Karpas-422 (cell line): ENCODE data around the gene ZNF804A. TPM values are rescaled to one million over a fixed set of nuclear protein-coding genes. Genes with fewer than 3 reads are reported as not detected.

Experiments
- DNase-seq: peaks from one replicate; pipeline ENCODE4 v3.0.0-alpha.2; 2015
- H2AFZ ChIP-seq: fragments of 200-600 bp; sonication (generic); 2 replicates; pipeline ENCODE4 v1.6.1; 2014; ENCODE audit warnings: antibody characterized with exemption, low read length, mixed read lengths
- H3K27ac ChIP-seq: fragments of 200-600 bp; sonication (generic); 2 replicates; pipeline ENCODE4 v1.5.1; 2014; ENCODE audit warnings: mild to moderate bottlenecking, low read length, moderate library complexity
- H3K27me3 ChIP-seq: fragments of 200-600 bp; sonication (generic); 2 replicates; pipeline ENCODE4 v1.6.1; 2014; ENCODE audit warnings: low read length, mixed read lengths
- H3K36me3 ChIP-seq: fragments of 200-600 bp; sonication (generic); 2 replicates; pipeline ENCODE4 v1.6.1; 2014; ENCODE audit warnings: low read length, mixed read lengths; ENCODE audit not compliant: insufficient read depth
- H3K4me1 ChIP-seq: fragments of 200-600 bp; sonication (generic); 2 replicates; pipeline ENCODE4 v1.6.1; 2014; ENCODE audit warnings: mild to moderate bottlenecking, low read length, mixed read lengths
- H3K4me2 ChIP-seq: fragments of 200-600 bp; sonication (generic); 2 replicates; pipeline ENCODE4 v1.6.1; 2014; ENCODE audit warnings: low read length, low read depth, mild to moderate bottlenecking; ENCODE audit not compliant: poor library complexity, severe bottlenecking
- H3K4me3 ChIP-seq: fragments of 200-600 bp; sonication (generic); 2 replicates; pipeline ENCODE4 v1.5.1; 2014; ENCODE audit warnings: mild to moderate bottlenecking, antibody characterized with exemption, low read length, mixed read lengths
- H3K79me2 ChIP-seq: fragments of 200-600 bp; sonication (generic); 2 replicates; pipeline ENCODE4 v1.6.1; 2014; ENCODE audit warnings: mild to moderate bottlenecking, low read length, mixed read lengths
- H3K9ac ChIP-seq: fragments of 200-600 bp; sonication (generic); 2 replicates; pipeline ENCODE4 v1.6.0; 2014; ENCODE audit warnings: low read length
- H3K9me2 ChIP-seq: fragments of 200-600 bp; sonication (generic), shearing (Covaris generic); replicated peaks from 2 replicates; pipeline ENCODE4 v1.6.0; 2014; ENCODE audit warnings: mild to moderate bottlenecking, low read length, moderate library complexity; ENCODE audit not compliant: insufficient read depth
- H3K9me3 ChIP-seq: fragments of 300-700, 200-600 bp; sonication (generic); 2 replicates; pipeline ENCODE4 v1.6.1; 2014; ENCODE audit warnings: low read length, mixed read lengths
- H4K20me1 ChIP-seq: fragments of 200-600 bp; sonication (generic); 2 replicates; pipeline ENCODE4 v1.6.1; 2014; ENCODE audit warnings: mild to moderate bottlenecking, antibody characterized with exemption, low read length, low read depth; ENCODE audit not compliant: insufficient read depth
- total RNA-seq: library from RNA; depleted of rRNA; stranded (reverse); fragments of >200 nt; shearing (Covaris generic); gene quantifications from 2 replicates; pipeline ENCODE4 v1.2.3, GENCODE V29; 2014; ENCODE audit warnings: low replicate concordance

ZNF804A gene
- total RNA-seq, 1 experiment from 2014 or later, result 27.8 TPM

DNA sequence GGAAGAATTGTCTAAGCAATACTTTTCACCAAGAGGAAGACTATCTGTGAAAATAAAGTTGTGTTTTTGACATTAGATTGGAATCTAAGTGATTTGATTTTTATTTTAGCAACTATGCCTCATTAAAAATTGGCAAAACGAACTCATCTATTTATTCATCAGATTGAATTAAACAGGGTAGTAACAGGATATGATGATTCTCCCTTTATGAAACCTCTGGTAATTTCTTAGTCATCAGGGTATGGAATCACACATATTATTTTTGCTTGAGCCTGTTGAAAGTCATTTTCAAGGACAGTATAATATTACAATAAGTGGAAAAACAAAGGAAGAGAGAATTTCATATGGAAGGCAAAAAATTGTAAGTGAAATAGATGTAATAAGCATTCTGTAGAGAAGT lies 22.0 kb downstream of the ZNF804A start:
- H3K9me2 ChIP-seq, result no peaks in the 10 kb centered on the region
- H3K9ac ChIP-seq, result no peak overlapping the region
- no peaks in the 10 kb centered on the region for H3K27me3 ChIP-seq
- no peak for DNase-seq
- H3K4me1 ChIP-seq, result peaks cover 3% of the 10 kb centered on the region; the same call in 1 of the 2 replicates
- no peak overlapping the region for H3K4me2 ChIP-seq
- H3K4me3 ChIP-seq, result no peak overlapping the region
- no peak overlapping the region for H3K27ac ChIP-seq
- no peak overlapping the region for H2AFZ ChIP-seq
- H3K36me3 ChIP-seq, result peaks cover 24% of the 10 kb centered on the region; the same call in 1 of the 2 replicates
- H3K79me2 ChIP-seq, result peaks cover 100% of the 10 kb centered on the region
- no peaks in the 10 kb centered on the region for H3K9me3 ChIP-seq
- no peaks in the 10 kb centered on the region for H4K20me1 ChIP-seq

- Histone ChIP-seq H3K27ac (no peak overlapping the region), H2AFZ (no peak overlapping the region), H3K9me3 (no peaks in the 10 kb centered on the region), H3K9ac (no peak overlapping the region), H3K4me2 (no peak overlapping the region), H3K27me3 (no peaks in the 10 kb centered on the region), H4K20me1 (no peaks in the 10 kb centered on the region), H3K4me3 (no peak overlapping the region), H3K4me1 (no peaks in the 10 kb centered on the region; the same call in 1 of the 2 replicates), H3K36me3 (peaks cover 26% of the 10 kb centered on the region; the same call in 1 of the 2 replicates), H3K9me2 (no peaks in the 10 kb centered on the region; the same call in 1 of the 2 replicates), H3K79me2 (peaks cover 99% of the 10 kb centered on the region)
- no peak for DNase-seq
These were observed 26.0 kb downstream of the ZNF804A start for GRCh38 chr2:184624311-184624710.

GRCh38 chr2:184628051-184628450 lies 29.7 kb downstream of the ZNF804A start:
- Histone ChIP-seq H3K9ac (no peak overlapping the region), H3K9me3 (no peaks in the 10 kb centered on the region), H3K4me2 (no peak overlapping the region), H4K20me1 (no peaks in the 10 kb centered on the region), H3K4me3 (no peak overlapping the region), H3K79me2 (peaks cover 99% of the 10 kb centered on the region), H2AFZ (no peak overlapping the region), H3K9me2 (no peaks in the 10 kb centered on the region; the same call in 1 of the 2 replicates), H3K27ac (no peak overlapping the region), H3K27me3 (no peaks in the 10 kb centered on the region), H3K36me3 (0 out of 2 replicates have a peak, but pooled peaks cover 5% of the 10 kb centered on the region), H3K4me1 (no peaks in the 10 kb centered on the region; the same call in none of the 2 replicates)
- no peak for DNase-seq

- Histone ChIP-seq H3K27me3 (no peaks in the 10 kb centered on the region), H3K4me2 (no peak overlapping the region), H3K27ac (no peak overlapping the region), H2AFZ (no peak overlapping the region), H3K36me3 (0 out of 2 replicates have a peak, but pooled peaks cover 4% of the 10 kb centered on the region), H3K79me2 (peaks cover 100% of the 10 kb centered on the region), H3K4me3 (no peak overlapping the region), H3K9me3 (no peaks in the 10 kb centered on the region), H3K9me2 (no peaks in the 10 kb centered on the region; the same call in 1 of the 2 replicates), H4K20me1 (no peaks in the 10 kb centered on the region), H3K4me1 (peaks cover 29% of the 10 kb centered on the region), H3K9ac (no peak overlapping the region)
- no peak for DNase-seq
These were observed 35.4 kb downstream of the ZNF804A start for GRCh38 chr2:184633726-184634125.

- peaks cover 98% of the 10 kb centered on the region for H3K79me2 ChIP-seq
- H3K4me2 ChIP-seq, result no peak overlapping the region
- H3K27ac ChIP-seq, result no peak overlapping the region; the same call in 1 of the 2 replicates
- H3K4me3 ChIP-seq, result no peak overlapping the region
- peaks cover 41% of the 10 kb centered on the region for H3K4me1 ChIP-seq
- no peaks in the 10 kb centered on the region for H3K9me3 ChIP-seq
- H3K27me3 ChIP-seq, result no peaks in the 10 kb centered on the region
- no peak overlapping the region for H3K9ac ChIP-seq
- no peak for DNase-seq
- no peaks in the 10 kb centered on the region for H3K9me2 ChIP-seq
- no peak overlapping the region for H2AFZ ChIP-seq
- peaks cover 7% of the 10 kb centered on the region; the same call in 1 of the 2 replicates for H3K36me3 ChIP-seq
- H4K20me1 ChIP-seq, result no peaks in the 10 kb centered on the region
These were observed 39.5 kb downstream of the ZNF804A start for GRCh38 chr2:184637781-184638180.

DNA sequence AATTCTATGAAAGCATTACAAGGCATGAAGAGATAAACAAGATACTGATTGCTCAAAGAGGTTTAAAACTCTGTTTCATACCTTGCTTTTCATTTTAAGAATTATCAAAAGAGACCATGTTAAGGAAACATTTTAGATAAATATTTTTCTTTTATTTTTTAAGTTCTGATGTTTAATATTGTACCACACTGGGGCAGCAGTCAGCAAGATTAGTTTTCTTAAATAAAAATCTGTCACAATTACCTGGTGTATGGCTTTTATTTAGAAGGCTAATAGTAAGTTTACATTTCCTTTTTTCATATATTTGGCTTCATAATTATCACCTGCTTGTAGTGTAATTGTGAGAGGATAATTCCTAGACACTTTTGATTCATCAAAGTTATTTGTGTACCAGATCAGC lies 46.4 kb downstream of the ZNF804A start:
- Histone ChIP-seq H3K36me3 (peaks cover 27% of the 10 kb centered on the region), H3K4me3 (no peak overlapping the region; the same call in 1 of the 2 replicates), H3K9ac (no peak overlapping the region), H3K79me2 (peaks cover 96% of the 10 kb centered on the region), H3K27ac (peak overlapping the region; percentile 79), H3K4me1 (peaks cover 54% of the 10 kb centered on the region), H3K9me2 (no peaks in the 10 kb centered on the region), H4K20me1 (peaks cover 13% of the 10 kb centered on the region), H3K9me3 (no peaks in the 10 kb centered on the region; the same call in 1 of the 2 replicates), H3K27me3 (no peaks in the 10 kb centered on the region), H2AFZ (no peak overlapping the region), H3K4me2 (peak overlapping the region; percentile 68)
- no peak for DNase-seq

GRCh38 chr2:184646177-184646576 lies 47.8 kb downstream of the ZNF804A start:
- Histone ChIP-seq H3K4me1 (peaks cover 54% of the 10 kb centered on the region), H3K79me2 (peaks cover 98% of the 10 kb centered on the region), H3K4me3 (peak overlapping the region; percentile 42), H2AFZ (no peak overlapping the region), H3K4me2 (peak overlapping the region; percentile 68), H3K9me2 (no peaks in the 10 kb centered on the region), H3K9me3 (no peaks in the 10 kb centered on the region; the same call in 1 of the 2 replicates), H3K36me3 (peaks cover 27% of the 10 kb centered on the region), H3K9ac (peak overlapping the region; percentile 41), H4K20me1 (peaks cover 13% of the 10 kb centered on the region), H3K27me3 (no peaks in the 10 kb centered on the region), H3K27ac (peak overlapping the region; percentile 79)
- peak; percentile 91 for DNase-seq

- H3K79me2 ChIP-seq, result peaks cover 98% of the 10 kb centered on the region
- H3K27ac ChIP-seq, result peak overlapping the region; percentile 79
- peak overlapping the region; percentile 68 for H3K4me2 ChIP-seq
These were observed 48.3 kb downstream of the ZNF804A start for GRCh38 chr2:184646593-184646992.

More at GRCh38 chr2:184646593-184646992, 48.3 kb downstream of the ZNF804A start:
- peaks cover 13% of the 10 kb centered on the region for H4K20me1 ChIP-seq
- no peaks in the 10 kb centered on the region for H3K27me3 ChIP-seq
- H2AFZ ChIP-seq, result no peak overlapping the region
- peaks cover 27% of the 10 kb centered on the region for H3K36me3 ChIP-seq
- H3K4me3 ChIP-seq, result peak overlapping the region; percentile 25
- H3K9me3 ChIP-seq, result no peaks in the 10 kb centered on the region; the same call in 1 of the 2 replicates
- no peak for DNase-seq
- H3K9ac ChIP-seq, result no peak overlapping the region
- H3K4me1 ChIP-seq, result peaks cover 53% of the 10 kb centered on the region
- no peaks in the 10 kb centered on the region for H3K9me2 ChIP-seq
